Chondrocyte (in vitro differentiated cells): ENCODE measurements around the gene TSPAN8. TPM values are rescaled to one million over a fixed set of nuclear protein-coding genes. Genes with fewer than 3 reads are reported as not detected.

Experiments
- DNase-seq: peaks from one replicate; pipeline ENCODE4 v3.0.0; 2021; ENCODE audit warnings: mixed read lengths, low spot score
- H3K27ac Mint-ChIP-seq: one replicate; pipeline ENCODE4 v1.8.0; 2021; ENCODE audit warnings: mild to moderate bottlenecking, moderate library complexity, mixed read lengths; ENCODE audit not compliant: unreplicated experiment
- H3K27me3 Mint-ChIP-seq: 2 replicates; pipeline ENCODE4 v1.8.0; 2021; ENCODE audit warnings: low read depth, mixed read lengths
- H3K36me3 Mint-ChIP-seq: 2 replicates; pipeline ENCODE4 v1.8.0; 2021; ENCODE audit warnings: low read depth, mixed read lengths
- H3K4me1 Mint-ChIP-seq: 2 replicates; pipeline ENCODE4 v1.8.0; 2021; ENCODE audit warnings: low read depth, mild to moderate bottlenecking, mixed read lengths
- H3K4me3 Mint-ChIP-seq: one replicate; pipeline ENCODE4 v1.8.0; 2021; ENCODE audit warnings: mild to moderate bottlenecking, moderate library complexity, mixed read lengths; ENCODE audit not compliant: unreplicated experiment
- H3K9me3 Mint-ChIP-seq: 2 replicates; pipeline ENCODE4 v1.8.0; 2021; ENCODE audit warnings: low read depth, mixed read lengths
- total RNA-seq: library from RNA; stranded (reverse); gene quantifications from 3 replicates; pipeline ENCODE4 v1.2.1, GENCODE V29; 2021
- TF ChIP-seq, protein P1 (sequence below): fragments of 200-600 bp; sonication (generic); IDR thresholded peaks from 2 replicates; pipeline ENCODE4 v1.5.0; 2021; ENCODE audit warnings: antibody characterized with exemption, mild to moderate bottlenecking, moderate library complexity

TSPAN8 gene
- total RNA-seq, 1 donor from 2014 or later = 0.22 TPM

DNA sequence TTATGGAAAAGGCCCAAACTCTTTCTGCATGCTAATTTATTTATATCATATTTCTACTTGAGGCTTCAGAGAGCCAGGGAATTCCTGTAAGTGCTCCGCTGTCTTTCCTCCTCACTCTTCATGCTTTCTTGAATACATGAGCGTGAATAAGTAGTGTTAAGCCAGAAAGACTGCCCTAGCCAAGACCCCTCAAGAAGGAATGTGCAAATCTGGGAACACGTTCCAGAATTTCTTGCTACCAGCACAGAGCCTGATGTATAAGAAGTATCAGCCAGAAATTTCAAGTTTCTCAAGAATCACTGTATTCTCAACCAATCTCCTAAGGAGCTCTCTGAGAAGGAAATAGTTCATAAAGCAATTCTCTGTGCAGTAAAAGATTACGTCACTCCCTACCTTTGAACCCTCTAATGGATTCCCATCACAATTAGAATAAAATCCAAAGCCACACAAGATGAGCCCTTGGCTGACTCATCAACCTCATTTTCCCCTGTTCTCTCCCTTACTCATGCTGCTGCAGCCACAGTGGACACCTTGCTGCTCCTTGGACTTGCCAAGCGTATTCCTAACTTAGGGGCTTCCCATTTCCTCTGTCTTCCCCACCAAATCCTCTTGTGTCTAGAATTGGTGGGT lies 6.9 kb upstream of the TSPAN8 start:
- H3K4me3 Mint-ChIP-seq = no peak overlapping the region
- H3K9me3 Mint-ChIP-seq = peaks cover 7% of the 10 kb centered on the region
- no peaks in the 10 kb centered on the region for H3K36me3 Mint-ChIP-seq
- H3K4me1 Mint-ChIP-seq = peaks cover 4% of the 10 kb centered on the region
- H3K27ac Mint-ChIP-seq = no peak overlapping the region
- DNase-seq = no peak
- peaks cover 3% of the 10 kb centered on the region for H3K27me3 Mint-ChIP-seq
- TF ChIP-seq, protein P1, sequence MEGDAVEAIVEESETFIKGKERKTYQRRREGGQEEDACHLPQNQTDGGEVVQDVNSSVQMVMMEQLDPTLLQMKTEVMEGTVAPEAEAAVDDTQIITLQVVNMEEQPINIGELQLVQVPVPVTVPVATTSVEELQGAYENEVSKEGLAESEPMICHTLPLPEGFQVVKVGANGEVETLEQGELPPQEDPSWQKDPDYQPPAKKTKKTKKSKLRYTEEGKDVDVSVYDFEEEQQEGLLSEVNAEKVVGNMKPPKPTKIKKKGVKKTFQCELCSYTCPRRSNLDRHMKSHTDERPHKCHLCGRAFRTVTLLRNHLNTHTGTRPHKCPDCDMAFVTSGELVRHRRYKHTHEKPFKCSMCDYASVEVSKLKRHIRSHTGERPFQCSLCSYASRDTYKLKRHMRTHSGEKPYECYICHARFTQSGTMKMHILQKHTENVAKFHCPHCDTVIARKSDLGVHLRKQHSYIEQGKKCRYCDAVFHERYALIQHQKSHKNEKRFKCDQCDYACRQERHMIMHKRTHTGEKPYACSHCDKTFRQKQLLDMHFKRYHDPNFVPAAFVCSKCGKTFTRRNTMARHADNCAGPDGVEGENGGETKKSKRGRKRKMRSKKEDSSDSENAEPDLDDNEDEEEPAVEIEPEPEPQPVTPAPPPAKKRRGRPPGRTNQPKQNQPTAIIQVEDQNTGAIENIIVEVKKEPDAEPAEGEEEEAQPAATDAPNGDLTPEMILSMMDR = no peak

GRCh38 chr12:71164166-71164565 lies 6.4 kb upstream of the TSPAN8 start:
- TF ChIP-seq, protein P1 = no peak
- Mint-ChIP-seq H3K9me3 (peaks cover 7% of the 10 kb centered on the region), H3K4me1 (peaks cover 2% of the 10 kb centered on the region), H3K27me3 (peaks cover 3% of the 10 kb centered on the region), H3K4me3 (no peak overlapping the region), H3K36me3 (no peaks in the 10 kb centered on the region), H3K27ac (no peak overlapping the region)
- DNase-seq = no peak

- Mint-ChIP-seq H3K4me3 (no peak overlapping the region), H3K4me1 (peaks cover 5% of the 10 kb centered on the region), H3K9me3 (peaks cover under 1% of the 10 kb centered on the region), H3K27ac (no peak overlapping the region), H3K36me3 (no peaks in the 10 kb centered on the region), H3K27me3 (peaks cover 3% of the 10 kb centered on the region)
- TF ChIP-seq, protein P1 = no peak
- no peak for DNase-seq
These were observed 5.3 kb upstream of the TSPAN8 start for GRCh38 chr12:71162832-71163763.

GRCh38 chr12:71161591-71161990 lies 3.8 kb upstream of the TSPAN8 start:
- Mint-ChIP-seq H3K9me3 (no peaks in the 10 kb centered on the region), H3K36me3 (no peaks in the 10 kb centered on the region), H3K4me1 (peaks cover 14% of the 10 kb centered on the region), H3K4me3 (no peak overlapping the region), H3K27ac (no peak overlapping the region), H3K27me3 (peaks cover 3% of the 10 kb centered on the region)
- TF ChIP-seq, protein P1 = no peak
- DNase-seq = no peak

DNA sequence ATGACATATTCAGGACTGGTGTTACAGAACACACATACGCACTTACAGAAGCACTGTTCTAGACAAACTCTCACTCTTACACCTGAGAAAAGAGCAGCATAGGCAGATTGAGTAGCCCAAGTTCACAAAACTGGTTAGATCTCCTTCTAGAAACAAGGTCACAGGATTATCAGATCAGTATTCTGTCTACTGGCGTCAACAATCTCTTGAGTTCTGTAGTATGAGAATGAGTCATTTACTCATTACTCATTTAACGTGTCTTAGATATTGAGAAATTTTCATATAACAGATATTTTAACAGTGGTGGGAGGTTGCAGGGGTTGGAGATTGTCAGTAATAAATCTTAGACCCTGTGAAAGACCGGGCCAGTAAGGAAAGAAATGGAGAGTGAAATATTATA lies 2.8 kb upstream of the TSPAN8 start:
- TF ChIP-seq, protein P1 = no peak
- H3K9me3 Mint-ChIP-seq = no peaks in the 10 kb centered on the region
- peaks cover 3% of the 10 kb centered on the region for H3K27me3 Mint-ChIP-seq
- no peaks in the 10 kb centered on the region for H3K36me3 Mint-ChIP-seq
- H3K4me1 Mint-ChIP-seq = peaks cover 14% of the 10 kb centered on the region
- H3K27ac Mint-ChIP-seq = no peak overlapping the region
- no peak overlapping the region for H3K4me3 Mint-ChIP-seq
- no peak for DNase-seq
